Transverse colon (tissue), 4 donors: ENCODE data around the gene CDH13. TPM values are rescaled to one million over a fixed set of nuclear protein-coding genes. Genes with fewer than 3 reads are reported as not detected.

ENCODE experiments used
- DNase-seq: peaks from one replicate; pipeline ENCODE4 v3.0.0-alpha.2; 2019
- H3K27ac ChIP-seq, 4 donors: fragments of 200-600 bp; sonication (generic); 2 replicates each; pipeline ENCODE4 v1.5.1; 2016 to 2018; ENCODE audit warnings: inconsistent platforms in 4 of 4
- H3K27me3 ChIP-seq: fragments of 200-600 bp; sonication (generic); 2 replicates; pipeline ENCODE4 v1.5.1; 2017; ENCODE audit warnings: inconsistent platforms
- H3K36me3 ChIP-seq, 4 donors: fragments of 200-600 bp; sonication (generic); 2 replicates each; pipeline ENCODE4 v1.5.1; 2017 to 2019; ENCODE audit warnings: inconsistent platforms in 4 of 4
- H3K4me1 ChIP-seq, 4 donors: fragments of 200-600 bp; sonication (generic); 2 replicates each; pipeline ENCODE4 v1.5.1; 2017 to 2020; ENCODE audit warnings: inconsistent platforms in 4 of 4
- H3K4me3 ChIP-seq, 4 donors: fragments of 200-600 bp; sonication (generic); 1 replicate in 1 of 4; 2 replicates in 3 of 4; pipeline versions ENCODE4 v1.5.1 to v1.6.1; 2017 to 2019; ENCODE audit warnings: inconsistent platforms in 4 of 4
- H3K9me3 ChIP-seq, 2 donors: fragments of 200-600 bp; sonication (generic); 2 replicates each; pipeline ENCODE4 v1.5.1; 2017 to 2019; ENCODE audit warnings: inconsistent platforms in 2 of 2
- CTCF ChIP-seq, 5 experiments: fragments of 200-600 bp in 3 of 5; fragments of 450-650 bp in 2 of 5; sonication (generic) in 3 of 5; IDR thresholded peaks; 1 replicate in 2 of 5; 2 replicates in 3 of 5; pipeline ENCODE4 v1.5.1; 2016 to 2017; ENCODE audit warnings: antibody characterized with exemption in 5 of 5, inconsistent platforms in 3 of 5, mild to moderate bottlenecking in 2 of 5, moderate library complexity in 1 of 5
- EP300 ChIP-seq: sonication (generic); formaldehyde crosslinking; IDR thresholded peaks from one replicate; pipeline ENCODE4 v1.6.1; 2017; ENCODE audit warnings: antibody characterized with exemption, low read depth
- POLR2A ChIP-seq: fragments of 450-650 bp; IDR thresholded peaks from one replicate; pipeline ENCODE4 v1.6.1; 2016; ENCODE audit warnings: antibody characterized with exemption, mild to moderate bottlenecking, moderate library complexity
- POLR2AphosphoS5 ChIP-seq, 3 donors: sonication (generic); formaldehyde crosslinking; IDR thresholded peaks; one replicate each; pipeline ENCODE4 v1.6.1; 2016; ENCODE audit warnings: antibody characterized with exemption in 3 of 3
- WGBS, 2 donors: methylation state at CpG; one replicate each; pipeline ENCODE4 v1.1.5; 2018; ENCODE audit warnings: low coverage in 1 of 2; 5-methylcytosine and 5-hydroxymethylcytosine counted together
- in situ Hi-C, 4 donors: fragments of 200-750 bp; cut with MboI; loops; one replicate each; pipeline versions ENCODE4 v1.15.0 to v1.15.1; 2017; ENCODE audit warnings: low sequenced_read_pairs in 3 of 4, low pct_ligation_motif_present in 1 of 4, low pct_unique_long_range_greater_than_20kb in 1 of 4
- intact Hi-C: fragments of 100-400 bp; cut with DNase I; formaldehyde crosslinking; loops from one replicate; pipeline ENCODE4 v1.15.1; 2023; ENCODE audit warnings: low total_unique reads
- total RNA-seq, 4 donors: library from RNA; depleted of rRNA; stranded (reverse); fragments of >200 nt; gene quantifications; one replicate each; pipeline ENCODE4 v1.1.0, GENCODE V29; 2016

Gene CDH13
- total RNA-seq, 4 donors from 2014 or later = 3.8 to 28.1 (median 5.8) TPM

- Histone ChIP-seq H3K36me3 (no peaks in the 10 kb centered on the region), H3K27me3 (no peaks in the 10 kb centered on the region), H3K27ac (no peak overlapping the region), H3K4me1 (no peaks in the 10 kb centered on the region), H3K4me3 (no peak overlapping the region), H3K9me3 (no peaks in the 10 kb centered on the region)
- no peak for DNase-seq
- TF ChIP-seq CTCF (IDR thresholded peaks at IDR 0.05) (no peak), POLR2AphosphoS5 (IDR thresholded peaks at IDR 0.05) (no peak), EP300 (no peak), POLR2A (no peak)
- intact Hi-C loops = no loop called here
- 82% methylated on average over 3 of the region's 3 CpGs; no CpG with 5 or more reads in 1 of the 2 donors for WGBS, 2 donors
- in situ Hi-C loops = no loop called here
Measured at GRCh38 chr16:83365166-83365565, 738.4 kb downstream of the CDH13 start.

GRCh38 chr16:83366228-83366627 lies 739.5 kb downstream of the CDH13 start:
- in situ Hi-C loops = no loop called here
- Histone ChIP-seq H3K4me1 (no peaks in the 10 kb centered on the region), H3K27ac (no peak overlapping the region), H3K4me3 (no peak overlapping the region), H3K9me3 (no peaks in the 10 kb centered on the region), H3K27me3 (no peaks in the 10 kb centered on the region), H3K36me3 (no peaks in the 10 kb centered on the region)
- no peak for TF ChIP-seq EP300
- no peak for TF ChIP-seq POLR2A
- TF ChIP-seq POLR2AphosphoS5 (IDR thresholded peaks at IDR 0.05) = no peak
- no peak for TF ChIP-seq CTCF (IDR thresholded peaks at IDR 0.05)
- no peak for DNase-seq
- intact Hi-C loops = no loop called here
- 90 to 100% methylated on average over 1 to 12 of the region's 12 CpGs for WGBS, 2 donors

GRCh38 chr16:83374979-83375378 lies 748.2 kb downstream of the CDH13 start:
- DNase-seq = no peak

GRCh38 chr16:83389751-83390150 lies 763.0 kb downstream of the CDH13 start:
- 49% methylated on average over 3 of the region's 3 CpGs; no CpG with 5 or more reads in 1 of the 2 donors for WGBS, 2 donors

More at GRCh38 chr16:83374979-83375378, 748.2 kb downstream of the CDH13 start:
- no peaks in the 10 kb centered on the region for H3K9me3 ChIP-seq
- 74% methylated on average over 3 of the region's 3 CpGs for WGBS, 2 donors
- no peaks in the 10 kb centered on the region for H3K27me3 ChIP-seq
- TF ChIP-seq POLR2AphosphoS5 (IDR thresholded peaks at IDR 0.05) (no peak), POLR2A (no peak), CTCF (IDR thresholded peaks at IDR 0.05) (no peak), EP300 (no peak)
- intact Hi-C loops (no loop called here), in situ Hi-C loops (no loop called here)
- H3K36me3 ChIP-seq = no peaks in the 10 kb centered on the region
- H3K4me3 ChIP-seq = no peak overlapping the region
- H3K27ac ChIP-seq = no peak overlapping the region
- H3K4me1 ChIP-seq = no peaks in the 10 kb centered on the region

More at GRCh38 chr16:83389751-83390150, 763.0 kb downstream of the CDH13 start:
- no peaks in the 10 kb centered on the region for H3K4me1 ChIP-seq
- intact Hi-C loops (no loop called here), in situ Hi-C loops (no loop called here)
- no peaks in the 10 kb centered on the region for H3K9me3 ChIP-seq
- H3K36me3 ChIP-seq = no peaks in the 10 kb centered on the region
- DNase-seq = no peak
- no peaks in the 10 kb centered on the region for H3K27me3 ChIP-seq
- TF ChIP-seq CTCF (IDR thresholded peaks at IDR 0.05) = no peak
- TF ChIP-seq POLR2AphosphoS5 (IDR thresholded peaks at IDR 0.05) = no peak
- TF ChIP-seq POLR2A = no peak
- TF ChIP-seq EP300 = no peak
- no peak overlapping the region for H3K27ac ChIP-seq
- H3K4me3 ChIP-seq = no peak overlapping the region
